DMS114 treated with DMSO at 0.1 percent for 48 hours (cell line): ENCODE results near the gene LYRM9.
"Not testable (repeated sequence)": the region's sequence is repeated elsewhere in the genome, so short reads cannot be mapped to it uniquely, and the experiment has no call there.

Experiments used
- DNase-seq: peaks from one replicate; lab custom pipeline; 2025; ENCODE audit not compliant: unreplicated experiment; lab: John Stamatoyannopoulos, UW

The LYRM9 gene

DNA sequence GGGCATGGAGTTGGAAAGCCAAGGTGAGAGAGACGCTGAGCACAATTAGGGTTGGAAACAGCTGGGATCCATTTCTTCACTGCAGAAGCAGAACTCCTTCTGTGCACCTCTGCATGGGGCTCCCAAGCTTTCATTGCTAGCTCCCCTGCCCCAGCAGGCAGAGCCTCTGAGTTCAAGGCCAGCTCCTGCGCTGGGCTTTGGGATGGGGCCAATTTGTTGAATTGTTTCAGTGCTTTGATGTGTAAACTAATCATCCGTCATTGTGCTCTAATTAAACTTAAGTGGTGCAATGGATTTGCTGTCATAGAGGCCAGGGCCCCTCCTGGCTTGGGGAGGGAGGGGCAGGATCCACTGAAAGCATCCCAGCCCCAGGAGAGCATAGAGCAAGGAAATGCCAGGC, 13.5 kb upstream of the LYRM9 start:
- no peak for DNase-seq

DNA sequence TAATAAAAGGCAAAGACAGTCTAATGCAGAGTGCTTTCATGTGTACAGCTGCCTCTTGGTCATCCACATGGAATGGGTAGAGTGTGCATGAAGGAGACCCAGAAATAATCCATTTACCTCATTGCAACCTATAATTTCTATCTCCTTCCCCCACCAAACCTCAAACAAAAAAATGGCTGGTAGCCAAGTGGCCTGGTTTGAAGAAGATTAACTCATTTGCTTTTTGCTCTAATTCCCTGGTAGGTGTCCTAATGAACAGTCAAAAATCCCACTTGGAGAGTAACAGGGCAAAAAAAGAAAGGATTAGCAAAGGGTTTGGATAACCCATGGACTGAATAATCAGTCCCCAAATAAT, 13.0 kb upstream of the LYRM9 start:
- DNase-seq, result no peak

DNA sequence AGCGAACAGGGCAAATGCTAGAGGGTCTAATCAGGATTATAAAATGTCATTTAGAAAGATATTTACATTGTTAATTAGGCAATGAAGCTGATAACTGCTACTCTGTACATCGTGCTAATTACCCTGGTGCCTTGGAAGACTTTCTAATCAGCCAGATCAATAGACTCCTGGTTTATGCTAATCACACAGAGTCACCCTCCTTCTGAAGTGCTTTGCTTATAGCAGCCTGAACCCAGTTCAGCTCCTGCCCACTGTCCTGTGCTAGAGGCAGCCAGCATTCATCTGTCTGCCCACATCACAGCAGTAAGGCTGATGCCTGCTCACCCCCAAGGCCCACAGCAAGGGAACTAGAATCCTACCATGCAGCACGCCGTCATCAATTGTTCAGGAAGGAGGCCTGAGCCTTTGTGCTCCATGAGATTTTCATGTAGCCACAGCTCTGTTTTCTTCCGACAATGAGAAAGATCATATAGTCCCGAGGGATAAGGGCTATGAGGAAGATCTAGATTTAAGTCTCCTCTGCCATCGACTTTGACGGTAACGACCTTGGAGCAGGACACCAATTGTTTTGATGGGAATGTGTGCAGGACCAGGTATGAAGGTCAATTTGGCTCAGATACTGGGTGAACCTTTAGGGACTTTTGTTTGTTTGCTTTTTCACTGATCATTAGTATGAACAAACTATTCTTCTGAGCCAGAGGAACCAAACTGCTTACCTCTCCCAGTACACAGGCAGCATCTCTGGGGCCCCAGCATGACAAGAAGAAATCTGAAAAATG, 12.5 kb upstream of the LYRM9 start:
- DNase-seq, result no peak

DNA sequence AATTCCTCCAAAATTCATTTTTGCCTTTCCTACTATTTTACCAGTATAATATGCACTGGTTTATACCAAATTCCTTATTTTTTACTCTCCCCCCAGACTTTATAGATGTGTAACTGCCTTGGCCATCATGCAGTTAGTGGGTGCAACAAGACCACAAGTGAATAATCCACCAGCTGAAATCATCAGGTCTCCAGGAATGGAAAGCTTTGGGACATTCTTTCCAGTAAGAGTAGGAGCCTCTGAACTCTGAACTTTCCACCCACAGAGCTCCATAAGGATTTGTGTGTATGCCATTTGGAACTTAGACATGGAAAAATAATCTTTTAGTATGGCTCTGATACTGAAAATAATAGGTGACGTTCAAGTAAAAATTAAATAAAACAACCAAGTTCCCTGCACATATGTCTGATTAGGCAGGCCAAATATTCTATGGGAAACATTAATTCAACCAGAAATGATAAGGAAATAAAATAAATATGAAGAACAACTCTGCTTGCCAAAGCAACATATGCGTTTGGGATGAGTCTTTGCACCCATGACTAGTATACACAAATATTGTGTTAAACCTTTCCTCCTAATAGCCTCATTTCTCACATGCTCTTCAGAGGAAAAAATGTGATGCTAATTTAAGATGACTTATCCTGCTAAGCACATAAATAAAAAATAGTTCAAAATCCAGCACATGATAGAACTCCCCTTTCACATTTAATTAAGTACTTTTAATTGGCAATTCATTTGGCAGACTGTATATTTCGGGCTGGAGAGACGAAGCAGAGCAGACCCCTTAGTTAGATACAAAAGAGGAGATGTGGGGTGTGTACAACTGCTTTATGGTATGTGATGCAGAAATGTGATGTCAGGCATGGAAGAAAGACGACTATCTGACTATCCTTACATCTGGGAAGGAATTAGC, 11.6 kb upstream of the LYRM9 start:
- DNase-seq, result no peak

DNA sequence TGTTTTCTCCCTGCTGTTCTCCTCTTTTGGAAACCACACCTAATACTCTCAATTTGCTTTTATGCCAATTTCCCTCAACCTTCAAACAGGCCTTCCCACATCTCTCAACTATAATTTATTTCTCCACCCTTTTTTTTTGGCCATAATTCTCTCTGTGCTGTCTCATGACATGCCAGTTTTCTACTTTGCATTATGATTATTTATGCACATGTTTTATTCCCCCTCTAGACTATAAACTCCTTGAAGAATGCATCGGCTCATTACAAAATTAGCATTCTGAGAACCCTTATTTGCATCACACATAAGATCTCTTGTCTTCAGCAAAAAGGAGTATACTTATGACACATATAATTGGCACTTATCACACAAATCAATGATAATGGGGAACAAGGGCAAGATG, 10.9 kb upstream of the LYRM9 start:
- DNase-seq, result no peak

DNA sequence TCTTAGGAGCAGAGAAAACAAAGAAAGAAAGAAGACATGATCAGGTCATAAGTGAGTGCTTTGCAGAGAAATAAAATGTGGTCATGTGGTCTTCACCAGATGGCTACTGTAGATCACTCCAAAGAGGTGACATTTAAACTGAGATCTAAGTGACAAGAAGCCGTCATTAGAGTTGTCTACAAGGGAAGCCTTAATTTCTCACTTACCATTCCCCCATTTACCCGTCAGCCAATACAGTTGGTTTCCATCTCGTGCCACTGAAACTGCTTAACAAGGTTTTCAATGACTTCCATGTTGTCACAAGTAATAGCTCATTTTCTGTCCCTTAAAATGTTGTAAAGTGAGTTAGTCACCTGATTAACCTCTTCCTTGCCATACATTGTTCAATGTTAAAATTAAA, 6.4 kb upstream of the LYRM9 start:
- no peak for DNase-seq

DNA sequence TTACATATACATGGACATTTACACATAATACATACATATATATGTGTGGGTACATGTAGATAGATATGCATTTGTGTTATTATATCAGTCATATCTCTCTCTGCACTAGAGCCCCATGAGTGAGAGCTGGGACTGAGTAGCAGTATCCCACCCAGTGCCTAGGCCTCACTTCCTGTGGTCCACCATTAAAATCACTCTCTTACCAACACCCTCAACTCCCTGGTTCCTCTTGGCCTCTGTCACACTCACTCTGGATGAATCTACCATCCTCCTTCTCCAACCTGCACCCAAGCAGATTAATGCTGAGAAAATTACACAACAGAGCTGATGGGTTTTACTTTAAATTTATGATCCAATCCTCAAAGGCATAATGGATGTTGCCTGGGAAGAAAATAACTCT, 4.9 kb upstream of the LYRM9 start:
- no peak for DNase-seq

DNA sequence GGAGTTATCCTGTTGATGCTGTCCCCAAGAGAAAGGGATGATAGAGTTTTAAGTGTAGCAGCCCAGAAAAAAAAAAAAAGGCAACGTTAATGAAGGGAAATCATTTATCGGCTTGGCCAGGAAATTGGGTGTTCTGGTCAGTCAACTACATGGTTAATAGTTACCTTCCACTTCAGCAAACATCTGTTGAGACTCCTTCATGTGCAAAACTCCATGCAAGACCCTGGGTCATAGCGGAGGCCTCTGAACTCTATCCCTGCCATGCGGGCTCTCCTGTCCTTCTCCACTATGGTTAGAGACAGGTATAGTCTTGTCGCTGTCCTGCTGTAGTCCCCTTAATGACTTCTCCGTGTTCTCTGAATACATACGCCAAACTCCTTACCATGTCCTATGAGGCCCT, 3.5 kb upstream of the LYRM9 start:
- no peak for DNase-seq

DNA sequence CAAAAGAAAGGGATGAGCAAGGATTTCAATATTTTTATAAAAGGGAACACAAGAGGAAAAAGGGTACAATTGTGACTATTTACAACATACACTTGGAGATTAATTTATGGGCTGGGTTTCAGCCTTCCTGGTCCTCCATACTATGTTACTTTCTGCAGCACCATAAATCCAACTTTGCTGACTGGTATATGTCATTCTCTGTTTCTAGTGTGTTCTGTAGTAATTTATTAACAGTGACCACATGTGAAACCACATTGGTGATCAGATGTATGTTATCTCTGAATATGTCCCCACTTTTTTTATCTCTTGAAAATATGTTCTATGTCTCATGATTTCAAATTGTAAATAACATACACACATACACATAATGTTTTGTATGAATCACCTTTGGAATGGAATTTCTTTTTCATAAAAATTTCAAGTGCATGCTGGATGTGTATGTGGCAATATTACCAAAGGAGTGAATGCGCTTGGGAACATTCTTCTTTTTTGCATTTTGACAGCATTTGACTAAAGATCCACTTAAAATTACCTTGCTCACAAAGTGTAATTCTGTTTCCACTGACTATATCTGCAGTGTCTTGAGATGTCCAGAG, 2.9 kb upstream of the LYRM9 start:
- no peak for DNase-seq

DNA sequence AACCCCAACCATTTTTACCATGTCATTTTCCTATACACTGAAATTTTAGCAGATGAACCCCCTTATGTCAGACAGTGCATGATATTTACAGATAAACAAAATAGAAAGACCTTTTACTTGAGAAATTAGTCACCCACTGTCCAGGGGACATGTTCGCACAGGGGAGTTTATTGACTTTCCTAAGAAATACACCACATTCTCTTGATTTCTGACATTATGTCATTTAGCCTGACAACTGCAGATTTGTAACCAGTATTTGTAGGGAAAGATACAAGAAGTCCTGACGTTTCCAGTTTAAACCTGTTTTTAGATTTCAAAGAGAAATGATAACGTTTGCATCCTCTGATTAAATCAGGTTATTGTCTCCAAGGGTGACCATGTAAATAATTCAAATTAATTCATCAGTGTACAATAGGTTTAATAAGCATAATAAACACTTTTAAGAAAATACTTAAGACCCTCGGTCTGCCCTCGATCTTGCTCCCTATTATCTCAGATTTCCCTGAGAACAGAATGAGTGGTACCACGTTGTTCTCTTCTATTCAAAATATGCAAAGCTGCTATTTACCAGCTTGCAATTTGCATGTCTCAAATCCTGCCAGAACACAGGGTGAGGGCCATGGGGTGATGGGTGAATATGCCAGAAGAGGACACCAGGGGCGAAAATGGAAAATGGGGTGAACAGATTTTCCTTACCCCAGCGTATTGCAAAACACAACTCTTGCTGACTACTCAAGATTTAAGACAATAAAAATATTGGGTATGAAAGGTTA, 2.1 kb upstream of the LYRM9 start:
- DNase-seq, result no peak

DNA sequence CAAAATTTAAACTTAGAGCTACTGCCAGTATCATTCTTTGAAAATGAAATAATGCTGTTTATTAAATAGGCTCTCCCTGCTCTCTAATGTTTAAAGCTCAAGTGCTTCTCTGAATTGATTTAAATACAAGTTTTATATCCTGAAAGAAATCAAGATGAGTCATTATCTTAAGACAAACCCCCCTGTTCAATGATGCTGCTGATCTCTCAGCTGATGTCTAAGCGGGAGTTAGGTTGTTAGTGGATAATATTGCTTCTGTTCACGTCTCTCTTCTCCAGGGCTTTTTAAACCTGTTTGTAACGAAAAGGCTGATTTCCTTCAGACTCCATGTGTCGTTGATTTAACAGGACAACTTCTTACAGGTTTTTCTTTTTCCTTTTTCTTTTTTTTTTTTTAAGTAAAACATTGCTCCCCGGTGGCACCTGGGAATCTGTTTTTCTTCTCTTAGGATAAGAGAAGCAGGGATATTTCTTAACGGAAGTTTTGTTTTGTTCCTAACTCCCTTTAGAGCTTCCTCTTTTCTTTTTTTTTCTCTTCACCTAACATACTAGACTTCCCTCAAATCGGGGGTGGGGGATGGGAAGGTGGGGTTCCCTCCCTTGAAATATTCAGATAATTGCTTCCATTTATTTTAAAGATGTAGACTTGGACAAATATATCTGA, 807 bp upstream of the LYRM9 start:
- DNase-seq, result no peak

DNA sequence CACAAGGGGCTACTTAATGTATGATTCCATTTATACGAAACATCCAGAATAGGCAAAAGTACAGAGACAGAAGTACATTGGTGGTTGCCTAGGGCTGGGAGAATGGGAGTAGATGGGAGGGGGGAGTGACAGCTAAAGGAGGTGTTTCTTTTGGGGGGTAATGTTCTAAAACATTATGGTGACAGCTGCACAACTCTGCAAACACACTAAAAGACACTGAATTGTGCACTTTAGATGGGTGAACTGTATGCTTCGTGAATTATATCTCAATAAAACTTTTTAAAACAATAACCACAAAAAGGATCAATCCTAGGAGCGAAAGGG, 661 bp downstream of the LYRM9 start:
- no peak for DNase-seq

DNA sequence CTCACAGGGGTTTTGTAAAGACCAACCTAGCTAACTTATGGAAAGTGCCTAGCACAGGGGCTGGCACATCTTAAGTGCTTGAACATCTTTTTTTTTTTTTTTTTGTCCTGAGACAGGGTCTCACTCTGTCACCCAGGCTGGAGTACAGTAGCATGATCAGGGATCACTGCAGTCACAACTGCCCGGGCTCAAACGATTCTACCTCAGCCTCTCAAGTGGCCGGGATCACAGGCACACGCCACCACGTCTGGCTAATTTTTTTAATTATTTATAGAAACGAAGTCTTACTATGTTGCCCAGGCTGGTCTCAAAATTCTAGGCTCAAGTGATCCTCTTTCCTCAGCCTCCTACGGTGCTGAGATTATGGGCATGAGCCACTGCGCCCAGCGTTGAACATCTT, 1.3 kb downstream of the LYRM9 start:
- DNase-seq, result no peak

DNA sequence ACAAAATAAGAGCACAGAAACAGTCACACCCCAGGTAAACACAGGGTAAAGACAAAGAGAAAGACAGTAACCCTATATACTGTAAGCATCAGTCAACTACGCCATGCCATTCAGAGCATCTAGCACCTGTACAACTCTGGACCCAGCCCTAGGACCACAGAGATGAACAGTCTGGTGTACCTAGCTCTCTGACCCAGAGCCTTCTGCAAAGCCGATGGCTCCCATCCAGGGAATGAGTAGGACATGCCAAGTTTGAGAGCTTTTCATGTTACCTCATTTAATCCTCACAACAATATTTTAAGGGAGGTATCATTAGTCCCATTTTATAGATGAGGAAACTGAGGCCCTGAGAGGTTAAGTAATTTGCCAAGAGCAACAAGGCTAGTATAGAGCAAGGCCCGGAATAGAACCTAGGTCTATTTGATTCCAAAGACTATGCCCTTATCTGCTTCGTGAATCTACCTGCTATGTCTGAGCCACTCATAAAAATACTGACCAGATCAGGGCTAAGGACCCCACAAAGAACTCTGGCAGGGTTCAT, 3.4 kb downstream of the LYRM9 start:
- DNase-seq, result no peak

DNA sequence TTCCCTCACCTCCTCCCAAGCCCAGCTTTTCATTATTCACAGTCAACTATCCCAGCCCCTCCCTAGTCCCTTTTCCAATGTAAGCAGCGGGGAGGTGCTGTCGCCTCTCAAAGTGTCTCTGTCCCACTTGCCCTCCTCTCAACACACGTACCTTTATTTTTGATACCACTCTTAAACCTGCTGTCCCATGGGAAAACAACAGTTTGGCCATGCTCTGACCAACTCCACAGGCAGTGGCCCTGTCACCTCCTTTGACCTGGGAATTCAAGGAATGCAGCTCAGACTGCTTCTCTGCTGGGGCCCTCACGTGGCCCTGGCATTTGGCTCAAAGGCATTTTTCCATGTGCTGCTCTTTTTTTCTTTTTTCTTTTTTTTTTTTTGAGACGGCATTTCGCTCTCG, 4.2 kb downstream of the LYRM9 start:
- no peak for DNase-seq

DNA sequence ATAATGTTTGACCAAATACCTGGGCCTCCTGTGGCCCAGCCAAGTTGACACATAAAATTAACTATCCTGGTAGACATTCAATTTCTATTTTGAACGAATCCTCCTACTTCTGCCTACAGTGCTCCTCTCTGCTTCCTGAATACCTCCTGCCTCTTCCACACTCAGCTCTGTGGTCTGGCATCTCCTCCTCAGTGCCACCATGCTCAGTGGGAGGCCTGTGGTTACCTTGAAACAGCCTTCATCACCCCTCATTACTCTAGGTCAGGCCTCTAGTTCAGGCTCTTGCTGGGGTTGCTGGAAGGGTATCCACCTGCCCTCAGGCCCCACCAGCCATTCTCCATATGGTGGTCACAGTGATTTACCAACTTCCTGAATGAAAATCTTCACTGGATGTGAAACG, 5.1 kb downstream of the LYRM9 start:
- DNase-seq, result no peak

DNA sequence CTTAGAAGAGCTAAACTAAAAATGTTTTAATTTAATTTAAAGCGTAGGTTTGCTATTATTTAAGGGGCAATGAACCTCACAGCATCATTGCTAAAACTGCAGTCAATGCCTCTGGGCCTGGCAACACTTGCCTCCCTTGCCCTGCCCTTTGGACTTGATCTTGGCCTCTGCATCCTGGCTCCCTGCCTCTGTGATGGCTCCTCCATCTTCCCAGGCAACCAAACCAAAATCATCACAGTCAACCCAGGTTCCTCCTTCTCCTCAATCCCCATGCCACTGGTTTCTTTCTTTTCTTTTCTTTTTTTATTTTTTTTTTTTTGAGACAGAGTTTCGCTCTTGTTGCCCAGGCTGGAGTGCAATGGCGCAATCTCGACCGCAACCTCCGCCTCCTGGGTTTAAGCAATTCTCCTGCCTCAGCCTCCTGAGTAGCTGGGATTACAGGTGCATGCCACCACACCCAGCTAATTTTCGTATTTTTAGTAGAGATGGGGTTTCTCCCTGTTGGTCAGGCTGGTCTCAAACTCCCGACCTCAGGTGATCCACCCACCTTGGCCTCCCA, 6.7 kb downstream of the LYRM9 start:
- DNase-seq, result not testable (repeated sequence)

DNA sequence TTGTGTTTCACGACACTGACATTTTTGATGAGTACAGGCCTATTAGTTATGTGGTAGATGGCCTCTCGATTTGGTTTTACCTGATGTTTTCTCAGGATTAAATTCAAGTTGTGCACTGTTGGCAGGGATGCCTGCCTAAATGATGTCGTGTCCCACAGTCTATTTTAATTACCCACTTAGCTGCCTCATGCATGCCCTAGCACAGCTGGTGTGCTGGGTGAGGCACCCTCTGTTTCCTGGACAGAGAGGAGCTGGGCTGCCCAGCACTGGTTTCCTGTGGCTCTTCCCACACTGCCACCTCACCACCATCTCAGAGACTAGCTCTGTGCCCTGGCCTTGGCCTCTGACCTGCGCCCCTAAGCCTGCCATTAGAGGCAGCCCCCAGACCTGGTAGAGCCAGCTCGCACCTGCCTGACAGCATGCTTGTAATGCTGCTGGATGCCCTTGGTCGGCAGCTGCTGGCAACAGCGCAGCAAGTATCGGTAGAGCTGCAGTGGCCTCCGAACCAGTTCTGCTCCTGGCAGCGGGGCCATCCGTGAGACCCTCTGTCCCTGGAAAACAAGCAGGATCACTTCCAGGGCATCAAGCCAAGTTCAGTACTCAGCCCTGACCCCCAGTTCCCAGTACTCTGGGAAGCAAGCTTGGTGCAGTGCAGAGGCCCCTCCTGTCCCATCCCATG, 10.9 kb downstream of the LYRM9 start:
- no peak for DNase-seq

DNA sequence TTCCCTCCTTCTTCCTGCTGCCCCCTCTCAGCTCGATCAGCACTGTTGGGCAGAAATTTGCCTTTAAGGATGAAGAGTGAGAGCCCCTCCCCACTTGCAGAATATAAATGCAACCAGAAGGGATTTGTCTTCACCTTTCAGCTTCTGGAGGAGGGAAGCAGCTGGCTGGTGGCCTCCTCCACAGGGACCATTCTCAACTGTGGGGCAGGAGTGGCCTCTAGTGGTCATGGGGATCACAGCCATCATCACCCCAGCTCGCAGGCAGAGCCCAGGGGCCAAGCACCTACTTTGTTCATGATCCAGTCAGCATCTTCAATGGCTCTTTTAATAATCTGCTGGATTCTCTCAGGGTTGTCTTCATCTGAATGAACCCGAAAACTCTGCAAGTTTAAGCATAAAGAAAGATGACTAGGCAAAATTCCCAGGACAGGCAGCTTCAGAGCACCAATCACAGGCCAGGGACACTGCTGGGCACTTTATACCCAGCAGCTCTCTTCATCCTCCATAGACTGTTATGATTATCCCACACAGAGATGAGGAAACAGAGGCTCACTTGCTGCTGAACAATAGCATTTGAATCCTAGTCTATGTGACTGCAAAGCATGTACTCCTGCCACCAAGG, 13.1 kb downstream of the LYRM9 start:
- DNase-seq, result peak; percentile 42
